Stimulated activated naive B cell treated with anti-CD40 and anti-IgM and Interleukin-4, amounts not matched to agents 10 μg/mL and 1 μg/mL and 100 μg/mL, for 72 hours (primary cell): ENCODE measurements around the gene LGR4.
"Not testable (repeated sequence)": the region's sequence is repeated elsewhere in the genome, so short reads cannot be mapped to it uniquely, and the experiment has no call there.

Experiments
- ATAC-seq, 2 donors: fragments of 150-1000 bp; cut with Tn5 transposase; replicated peaks; 2 replicates each; pipeline ENCODE4 v1.10.0; 2021; ENCODE audit warnings: moderate library complexity in 1 of 2
- DNase-seq: peaks from one replicate; pipeline ENCODE4 v3.0.0; 2021
- H3K27ac Mint-ChIP-seq: one replicate; pipeline ENCODE4 v1.8.0; 2022; ENCODE audit warnings: mild to moderate bottlenecking, mixed read lengths
- H3K27me3 Mint-ChIP-seq, 2 donors: one replicate each; pipeline ENCODE4 v1.8.0; 2022; ENCODE audit warnings: mixed read lengths in 2 of 2
- H3K36me3 Mint-ChIP-seq, 2 donors: one replicate each; pipeline ENCODE4 v1.8.0; 2022; ENCODE audit warnings: mixed read lengths in 2 of 2, mild to moderate bottlenecking in 1 of 2
- H3K4me1 Mint-ChIP-seq, 2 donors: one replicate each; pipeline ENCODE4 v1.8.0; 2022; ENCODE audit warnings: mixed read lengths in 2 of 2, mild to moderate bottlenecking in 1 of 2
- H3K4me3 Mint-ChIP-seq, 2 donors: one replicate each; pipeline ENCODE4 v1.8.0; 2022; ENCODE audit warnings: mild to moderate bottlenecking in 2 of 2, mixed read lengths in 2 of 2, moderate library complexity in 1 of 2
- H3K9me3 Mint-ChIP-seq, 2 donors: one replicate each; pipeline ENCODE4 v1.8.0; 2022; ENCODE audit warnings: mixed read lengths in 2 of 2, mild to moderate bottlenecking in 1 of 2

The LGR4 gene, protein sequence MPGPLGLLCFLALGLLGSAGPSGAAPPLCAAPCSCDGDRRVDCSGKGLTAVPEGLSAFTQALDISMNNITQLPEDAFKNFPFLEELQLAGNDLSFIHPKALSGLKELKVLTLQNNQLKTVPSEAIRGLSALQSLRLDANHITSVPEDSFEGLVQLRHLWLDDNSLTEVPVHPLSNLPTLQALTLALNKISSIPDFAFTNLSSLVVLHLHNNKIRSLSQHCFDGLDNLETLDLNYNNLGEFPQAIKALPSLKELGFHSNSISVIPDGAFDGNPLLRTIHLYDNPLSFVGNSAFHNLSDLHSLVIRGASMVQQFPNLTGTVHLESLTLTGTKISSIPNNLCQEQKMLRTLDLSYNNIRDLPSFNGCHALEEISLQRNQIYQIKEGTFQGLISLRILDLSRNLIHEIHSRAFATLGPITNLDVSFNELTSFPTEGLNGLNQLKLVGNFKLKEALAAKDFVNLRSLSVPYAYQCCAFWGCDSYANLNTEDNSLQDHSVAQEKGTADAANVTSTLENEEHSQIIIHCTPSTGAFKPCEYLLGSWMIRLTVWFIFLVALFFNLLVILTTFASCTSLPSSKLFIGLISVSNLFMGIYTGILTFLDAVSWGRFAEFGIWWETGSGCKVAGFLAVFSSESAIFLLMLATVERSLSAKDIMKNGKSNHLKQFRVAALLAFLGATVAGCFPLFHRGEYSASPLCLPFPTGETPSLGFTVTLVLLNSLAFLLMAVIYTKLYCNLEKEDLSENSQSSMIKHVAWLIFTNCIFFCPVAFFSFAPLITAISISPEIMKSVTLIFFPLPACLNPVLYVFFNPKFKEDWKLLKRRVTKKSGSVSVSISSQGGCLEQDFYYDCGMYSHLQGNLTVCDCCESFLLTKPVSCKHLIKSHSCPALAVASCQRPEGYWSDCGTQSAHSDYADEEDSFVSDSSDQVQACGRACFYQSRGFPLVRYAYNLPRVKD

DNA sequence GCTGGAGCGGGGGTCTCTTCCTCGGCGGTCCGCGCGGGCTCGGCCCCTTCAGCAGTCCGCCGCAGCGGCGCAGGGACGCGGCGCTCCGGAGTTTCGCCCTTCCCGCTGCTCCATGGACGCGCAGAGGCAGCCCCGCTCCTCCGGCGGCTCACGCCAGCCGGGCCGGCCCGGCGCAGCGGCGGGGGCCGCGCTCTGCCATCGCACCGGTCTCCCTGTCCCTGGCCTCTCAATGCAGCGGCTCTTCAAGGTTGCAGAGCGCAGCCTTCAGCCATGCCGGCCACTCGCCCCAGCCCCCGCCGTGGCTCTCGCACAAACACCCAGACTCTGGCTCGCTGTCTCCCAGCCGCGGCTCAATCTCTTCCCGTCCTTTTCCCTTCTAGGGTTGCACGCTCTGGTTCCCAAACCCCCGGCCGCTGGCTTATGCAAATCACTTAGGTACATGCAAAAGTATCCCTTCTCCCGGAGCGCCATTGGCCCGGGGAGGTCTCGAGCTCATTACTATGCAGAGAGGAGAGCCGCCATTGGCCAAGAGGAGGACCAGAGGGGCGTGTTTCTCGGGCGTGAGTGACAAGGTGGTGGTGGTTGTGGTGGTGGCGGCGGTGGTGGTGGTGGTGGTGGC lies at the start of gene LGR4:
LGR4 (minus strand) TSS at position 393 of the 619 bp plus-strand sequence. CDS start 488 bp downstream, outside the sequence.
- Mint-ChIP-seq H3K36me3 (peaks cover 0 to 3% of the 10 kb centered on the region in 2 donors), H3K27me3 (no peaks in the 10 kb centered on the region), H3K27ac (peak within 1 kb of the TSS; percentile 83), H3K4me3 (peak within 1 kb of the TSS; percentile 89 to 92), H3K4me1 (peaks cover 19 to 20% of the 10 kb centered on the region in 2 donors), H3K9me3 (no peaks in the 10 kb centered on the region)
- peak; percentile 91 to 93 for ATAC-seq
- DNase-seq = peak; percentile 70

DNA sequence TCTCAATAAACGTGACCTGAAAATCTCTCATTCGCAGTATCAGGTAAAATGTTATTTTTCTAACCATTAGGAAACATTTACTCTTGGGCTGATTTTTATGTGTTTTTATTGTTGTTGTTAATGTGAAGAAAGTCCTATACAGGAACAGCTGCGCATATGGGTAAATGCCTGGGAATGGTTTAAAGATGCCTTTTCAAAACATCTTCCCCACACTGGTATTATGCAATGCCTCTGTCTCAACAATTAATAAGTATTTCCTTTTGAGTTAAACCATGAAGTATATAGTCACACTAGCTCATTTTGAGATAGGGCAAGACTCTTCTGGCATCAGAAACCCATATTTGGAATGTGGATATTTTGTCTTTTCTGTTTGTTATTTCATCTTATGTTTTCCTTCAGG lies 47.6 kb upstream of the LGR4 start:
- no peaks in the 10 kb centered on the region for H3K9me3 Mint-ChIP-seq
- no peak overlapping the region for H3K27ac Mint-ChIP-seq
- DNase-seq (no peak), ATAC-seq (no peak)
- peaks cover 21 to 22% of the 10 kb centered on the region in 2 donors for H3K27me3 Mint-ChIP-seq
- H3K4me3 Mint-ChIP-seq = no peak overlapping the region
- no peaks in the 10 kb centered on the region for H3K4me1 Mint-ChIP-seq
- H3K36me3 Mint-ChIP-seq = peaks cover 0 to 2% of the 10 kb centered on the region in 2 donors

DNA sequence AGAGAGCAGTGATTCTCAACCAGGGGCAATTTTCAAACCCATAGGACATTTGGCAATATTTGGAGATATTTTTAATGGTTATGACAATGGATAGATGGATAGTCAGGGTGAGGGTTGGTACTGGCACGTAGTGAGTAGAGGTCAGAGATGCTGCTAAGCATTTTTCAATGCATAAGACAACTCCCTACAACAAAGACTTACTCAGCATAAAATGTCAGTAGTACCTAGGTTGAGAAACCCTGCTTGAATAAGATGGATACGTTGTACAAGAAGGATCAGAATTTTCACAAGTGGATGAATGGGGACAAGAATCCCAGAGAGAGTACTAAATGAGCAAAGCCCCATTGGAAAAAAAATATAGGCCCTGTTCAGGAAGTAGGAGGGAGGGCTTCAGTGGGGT lies 45.9 kb upstream of the LGR4 start:
- H3K9me3 Mint-ChIP-seq = no peaks in the 10 kb centered on the region
- H3K4me3 Mint-ChIP-seq = no peak overlapping the region
- DNase-seq (no peak), ATAC-seq (no peak)
- H3K4me1 Mint-ChIP-seq = no peaks in the 10 kb centered on the region
- H3K27ac Mint-ChIP-seq = no peak overlapping the region
- H3K27me3 Mint-ChIP-seq = peaks cover 21 to 22% of the 10 kb centered on the region in 2 donors
- H3K36me3 Mint-ChIP-seq = peaks cover 0 to 6% of the 10 kb centered on the region in 2 donors

DNA sequence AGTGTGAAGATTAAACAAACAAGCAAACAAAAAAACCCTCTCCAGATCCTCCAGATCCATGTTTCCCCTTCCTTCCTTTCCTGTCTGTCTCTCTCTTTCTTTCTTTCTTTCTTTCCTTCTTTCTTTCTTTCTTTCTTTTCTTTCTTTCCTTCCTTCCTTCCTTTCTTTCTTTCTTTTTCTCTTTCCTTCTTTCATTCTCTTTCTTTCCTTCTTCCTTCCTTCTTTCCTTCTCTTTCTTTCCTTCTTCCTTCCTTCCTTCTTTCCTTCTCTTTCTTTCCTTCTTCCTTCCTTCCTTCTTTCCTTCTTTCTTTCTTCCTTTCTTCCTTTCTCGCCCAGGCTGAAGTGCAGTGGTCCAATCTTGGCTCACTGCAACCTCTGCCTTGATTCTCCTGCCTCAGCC lies 44.9 kb upstream of the LGR4 start:
- not testable (repeated sequence) for H3K36me3 Mint-ChIP-seq, H3K4me1 Mint-ChIP-seq, H3K27ac Mint-ChIP-seq, DNase-seq, H3K9me3 Mint-ChIP-seq, ATAC-seq, H3K4me3 Mint-ChIP-seq
- H3K27me3 Mint-ChIP-seq = peaks cover 21 to 22% of the 10 kb centered on the region in 2 donors

DNA sequence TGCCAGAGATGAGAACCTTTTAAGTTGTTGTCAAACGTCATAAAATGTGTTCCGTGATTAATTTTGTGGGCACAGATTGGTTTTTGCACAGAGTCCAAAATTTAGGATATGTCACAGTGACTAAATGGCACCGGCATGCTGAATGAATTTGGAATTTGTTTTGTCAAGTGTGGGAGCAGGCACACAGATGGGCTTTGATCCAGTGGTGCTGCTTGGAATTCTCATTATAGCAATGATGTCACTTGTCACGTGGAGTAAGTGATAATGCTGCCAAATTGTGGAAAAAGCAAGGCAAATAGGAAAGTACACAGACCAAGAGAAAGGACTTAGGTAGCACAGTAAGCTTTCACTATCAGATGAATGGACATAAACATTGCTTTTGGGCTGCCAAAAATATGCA lies 42.0 kb upstream of the LGR4 start:
- DNase-seq = no peak
- H3K4me1 Mint-ChIP-seq = no peaks in the 10 kb centered on the region
- ATAC-seq = no peak
- H3K27me3 Mint-ChIP-seq = peaks cover 17 to 22% of the 10 kb centered on the region in 2 donors
- H3K27ac Mint-ChIP-seq = no peak overlapping the region
- peaks cover 7 to 11% of the 10 kb centered on the region in 2 donors for H3K36me3 Mint-ChIP-seq
- no peak overlapping the region for H3K4me3 Mint-ChIP-seq
- no peaks in the 10 kb centered on the region for H3K9me3 Mint-ChIP-seq

DNA sequence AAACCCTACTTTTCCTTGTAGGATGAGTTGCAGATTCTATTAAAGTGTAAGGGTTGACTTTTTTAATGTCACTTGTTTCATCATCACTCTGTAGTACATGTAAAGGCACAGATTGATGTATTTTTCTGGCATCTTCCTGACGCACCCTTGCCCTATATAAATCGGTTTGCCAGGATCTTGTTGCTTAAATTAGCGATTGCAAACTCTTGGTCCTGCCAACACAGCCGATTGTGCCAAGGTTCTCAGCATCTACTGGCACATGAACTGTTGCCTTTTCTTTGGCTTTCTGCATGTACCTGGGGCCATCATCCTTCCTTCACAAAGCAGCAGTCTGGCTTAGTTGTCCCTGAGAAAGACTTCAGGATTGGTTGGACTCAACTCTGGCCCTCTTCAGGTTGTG lies 41.5 kb upstream of the LGR4 start:
- no peaks in the 10 kb centered on the region for H3K9me3 Mint-ChIP-seq
- no peak overlapping the region for H3K4me3 Mint-ChIP-seq
- ATAC-seq (no peak), DNase-seq (no peak)
- no peaks in the 10 kb centered on the region for H3K4me1 Mint-ChIP-seq
- H3K27me3 Mint-ChIP-seq = peaks cover 13 to 19% of the 10 kb centered on the region in 2 donors
- peaks cover 10 to 14% of the 10 kb centered on the region in 2 donors for H3K36me3 Mint-ChIP-seq
- H3K27ac Mint-ChIP-seq = no peak overlapping the region

DNA sequence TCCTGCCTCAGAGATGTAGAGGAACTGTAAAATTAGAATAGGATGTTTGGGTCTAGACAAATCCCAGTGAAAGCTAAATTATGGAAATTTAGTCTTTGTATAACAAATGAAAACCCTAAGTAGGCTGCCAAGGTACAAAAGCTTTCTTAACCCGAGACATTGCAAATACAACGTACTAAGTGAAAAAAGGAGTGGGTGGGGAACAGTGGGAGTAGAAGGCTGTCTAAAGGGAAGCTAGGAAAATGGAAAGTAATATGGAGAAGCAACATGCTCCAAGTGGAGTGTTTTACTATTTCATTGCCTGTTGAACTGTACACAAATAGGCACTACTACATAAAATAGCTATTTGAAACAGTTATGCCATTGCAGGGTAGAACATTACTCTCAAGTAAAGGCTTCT lies 40.8 kb upstream of the LGR4 start:
- Mint-ChIP-seq H3K27me3 (peaks cover 10 to 12% of the 10 kb centered on the region in 2 donors), H3K36me3 (peaks cover 14 to 15% of the 10 kb centered on the region in 2 donors), H3K4me3 (no peak overlapping the region), H3K9me3 (no peaks in the 10 kb centered on the region), H3K4me1 (peaks cover under 1 to 1% of the 10 kb centered on the region in 2 donors), H3K27ac (no peak overlapping the region)
- ATAC-seq = no peak
- no peak for DNase-seq

DNA sequence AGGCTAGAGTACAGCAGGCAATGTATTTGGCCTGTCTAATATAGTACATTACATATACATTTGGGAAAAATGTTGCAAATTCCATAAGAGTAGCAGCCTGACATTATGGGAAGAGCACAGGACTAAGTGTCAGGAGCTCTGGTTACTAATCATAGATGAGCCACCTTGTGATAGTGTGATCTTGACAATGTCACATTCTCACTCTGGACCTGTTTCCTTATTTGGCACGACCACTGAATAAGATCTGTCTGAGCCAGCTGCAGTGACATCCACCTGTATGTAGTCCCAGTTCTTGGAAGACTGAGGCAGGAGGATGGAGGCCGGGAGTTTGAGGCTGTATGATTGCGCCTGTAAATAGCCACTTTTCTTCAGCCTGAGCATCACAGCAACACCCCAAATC lies 39.6 kb upstream of the LGR4 start:
- Mint-ChIP-seq H3K27me3 (peaks cover under 1% of the 10 kb centered on the region in 2 donors), H3K4me3 (no peak overlapping the region), H3K4me1 (peaks cover 8 to 10% of the 10 kb centered on the region in 2 donors), H3K27ac (no peak overlapping the region), H3K9me3 (peaks cover 0 to 2% of the 10 kb centered on the region in 2 donors), H3K36me3 (peaks cover 17 to 19% of the 10 kb centered on the region in 2 donors)
- DNase-seq (no peak), ATAC-seq (no peak)

DNA sequence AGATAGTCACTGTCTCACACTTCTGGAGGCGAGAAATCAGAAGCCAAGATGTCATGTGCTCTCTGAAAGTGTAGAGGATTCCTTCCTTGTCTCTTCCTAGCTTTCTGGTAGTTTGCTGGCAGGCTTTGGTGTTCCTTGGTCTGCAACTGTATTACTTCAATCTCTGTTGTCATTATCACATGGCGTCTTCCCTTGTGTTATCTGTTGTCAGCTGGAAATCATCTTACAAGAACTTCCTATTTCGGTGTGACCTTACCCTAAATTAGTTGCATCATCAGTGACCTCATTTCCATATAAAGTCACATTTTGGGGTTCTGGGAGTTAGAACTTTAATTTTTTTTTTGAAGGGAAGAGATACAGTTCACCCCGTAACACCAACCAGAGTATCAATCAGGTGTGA lies 37.3 kb upstream of the LGR4 start:
- H3K27me3 Mint-ChIP-seq = no peaks in the 10 kb centered on the region
- peaks cover 17 to 19% of the 10 kb centered on the region in 2 donors for H3K36me3 Mint-ChIP-seq
- H3K27ac Mint-ChIP-seq = no peak overlapping the region
- ATAC-seq (no peak), DNase-seq (no peak)
- peaks cover 8 to 21% of the 10 kb centered on the region in 2 donors for H3K4me1 Mint-ChIP-seq
- no peak overlapping the region for H3K4me3 Mint-ChIP-seq
- H3K9me3 Mint-ChIP-seq = peaks cover 0 to 2% of the 10 kb centered on the region in 2 donors

DNA sequence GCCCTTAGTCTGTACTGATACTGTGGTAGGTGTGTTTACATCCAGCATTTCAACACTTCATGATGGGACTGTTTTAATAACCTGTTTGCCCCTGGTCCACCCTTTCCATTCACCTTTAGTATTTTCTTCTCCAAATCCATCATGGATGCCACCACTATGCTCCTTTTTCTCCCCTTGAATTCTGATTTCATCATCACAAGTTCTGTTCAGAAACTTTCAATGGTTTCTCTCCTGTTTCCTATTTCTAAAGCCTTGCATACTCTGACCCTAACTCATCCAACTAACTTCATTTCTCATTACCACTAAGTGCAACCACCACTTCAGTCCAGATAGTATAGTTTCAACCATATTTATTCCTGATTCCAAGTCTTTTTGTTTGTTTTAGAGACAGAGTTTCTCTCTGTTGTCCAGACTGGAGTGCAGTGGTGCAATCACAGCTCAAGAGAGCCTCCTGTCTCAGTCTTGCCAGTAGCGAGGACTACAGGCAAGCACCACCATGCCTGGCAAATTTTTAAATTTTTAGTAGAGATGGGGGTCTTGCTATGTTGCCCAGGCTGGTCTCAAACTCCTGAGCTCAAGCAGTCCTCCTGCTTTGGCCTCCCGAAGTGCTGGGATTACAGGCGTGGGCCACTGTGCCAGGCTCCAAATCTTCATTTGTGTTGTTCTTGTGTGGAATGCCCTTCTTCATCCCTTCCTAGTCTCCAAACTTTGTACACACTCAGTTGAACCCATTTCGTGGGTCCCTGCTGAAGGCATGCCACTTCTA lies 35.1 kb upstream of the LGR4 start:
- Mint-ChIP-seq H3K4me1 (peaks cover 8 to 29% of the 10 kb centered on the region in 2 donors), H3K27ac (peak overlapping the region; percentile 9), H3K27me3 (no peaks in the 10 kb centered on the region), H3K4me3 (peak overlapping the region; percentile 99), H3K36me3 (peaks cover 15 to 17% of the 10 kb centered on the region in 2 donors), H3K9me3 (peaks cover 0 to 2% of the 10 kb centered on the region in 2 donors)
- DNase-seq (no peak), ATAC-seq (no peak)

DNA sequence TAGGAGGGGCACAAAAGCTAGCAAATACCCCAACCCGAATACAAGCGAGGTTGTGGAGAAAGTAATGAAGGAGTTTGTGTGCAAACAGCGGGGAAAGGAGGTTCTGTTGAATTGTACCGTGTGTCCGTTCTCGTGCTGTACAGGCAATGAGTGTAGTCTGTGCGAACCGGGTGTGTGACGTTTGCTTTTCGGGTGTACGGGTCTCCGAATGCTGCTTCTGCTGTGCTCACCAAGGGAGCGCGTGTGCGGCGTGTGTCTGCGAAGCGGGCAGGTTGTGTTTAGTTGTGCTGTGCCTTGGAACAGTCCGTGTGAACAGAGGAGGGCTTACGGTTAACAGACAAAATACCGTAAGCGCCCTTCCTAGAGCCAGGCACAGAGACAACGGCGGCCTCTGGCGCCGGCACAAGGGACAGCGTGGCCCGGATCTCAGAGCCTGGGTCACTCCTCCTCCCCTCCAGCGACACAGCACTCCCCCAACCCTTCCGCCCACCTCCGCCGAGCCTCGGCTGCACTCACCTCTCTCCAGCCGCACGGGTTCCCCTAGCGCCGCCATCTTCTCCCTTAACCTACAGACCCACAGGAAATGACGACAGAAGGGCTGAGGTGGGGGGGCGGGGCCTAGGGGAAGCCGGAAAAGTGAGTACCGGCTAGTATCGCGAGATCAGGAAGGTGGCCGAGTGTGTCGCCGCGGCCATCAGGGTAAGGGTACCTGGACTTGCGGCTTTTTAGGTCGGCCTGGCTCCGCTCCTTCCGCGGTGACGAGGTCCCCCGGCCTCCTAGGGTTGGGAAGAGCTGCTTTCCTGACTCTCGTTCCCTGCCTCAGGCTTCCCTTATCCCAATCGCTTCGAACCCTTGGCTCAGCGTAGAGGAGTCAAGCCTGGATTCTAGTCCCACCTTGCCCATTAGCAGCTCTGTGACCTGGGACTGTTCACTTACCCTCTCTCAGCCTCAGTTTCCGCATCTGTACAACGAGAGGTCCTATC lies 33.9 kb upstream of the LGR4 start, which contains the start of gene LIN7C:
LIN7C (minus strand) TSS at position 570 of the 983 bp plus-strand sequence; CDS start at position 553, 17 bp downstream.
- peak; percentile 95 to 98 for ATAC-seq
- H3K4me3 Mint-ChIP-seq = peak within 1 kb of the TSS; percentile 99
- peaks cover 0 to 2% of the 10 kb centered on the region in 2 donors for H3K9me3 Mint-ChIP-seq
- DNase-seq = peak; percentile 81
- H3K36me3 Mint-ChIP-seq = peaks cover 18 to 22% of the 10 kb centered on the region in 2 donors
- peak within 1 kb of the TSS; percentile 99 for H3K27ac Mint-ChIP-seq
- H3K27me3 Mint-ChIP-seq = no peaks in the 10 kb centered on the region
- peaks cover 13 to 39% of the 10 kb centered on the region in 2 donors for H3K4me1 Mint-ChIP-seq

DNA sequence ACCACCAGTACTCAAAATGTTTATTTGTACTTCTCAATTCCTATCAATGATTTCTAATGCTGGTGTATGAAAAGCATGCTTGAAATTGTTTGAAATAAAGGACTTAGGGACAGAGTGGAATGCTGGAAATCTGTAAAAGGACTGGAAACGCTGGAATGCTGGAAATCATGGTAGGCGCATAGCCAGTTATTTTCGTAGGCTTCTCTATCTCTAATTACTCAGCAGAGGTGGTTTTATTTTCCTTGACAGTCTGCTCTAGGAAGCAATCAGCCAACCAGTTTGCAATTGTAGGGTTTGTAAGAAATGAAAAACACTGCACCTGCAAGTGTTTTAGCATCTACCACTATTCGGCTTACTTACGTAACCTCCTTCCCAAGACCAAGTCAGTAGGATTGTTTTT lies 33.2 kb upstream of the LGR4 start:
- Mint-ChIP-seq H3K36me3 (peaks cover 14 to 20% of the 10 kb centered on the region in 2 donors), H3K4me3 (peak overlapping the region; percentile 99), H3K9me3 (peaks cover 0 to 2% of the 10 kb centered on the region in 2 donors), H3K27ac (peak overlapping the region; percentile 99), H3K4me1 (peaks cover 13 to 39% of the 10 kb centered on the region in 2 donors), H3K27me3 (no peaks in the 10 kb centered on the region)
- ATAC-seq (no peak), DNase-seq (no peak)
